Psoas muscle (tissue), 8 donors: ENCODE measurements around the gene UBE2I. TPM values are rescaled to one million over a fixed set of nuclear protein-coding genes. Genes with fewer than 3 reads are reported as not detected.
A peak's percentile ranks its signal among the peaks of the same experiment; 100 is the strongest.

Experiments used
- ATAC-seq, 4 donors: fragments of 200-7000 bp; cut with Tn5 transposase; one replicate each; pipeline ENCODE4 v1.9.1; 2020; ENCODE audit warnings: moderate library complexity in 3 of 4, mild to moderate bottlenecking in 2 of 4
- DNase-seq, 2 donors: peaks; one replicate each; pipeline ENCODE4 v3.0.0-alpha.2; 2020
- H3K27ac ChIP-seq: fragments of 200-600 bp; one replicate; pipeline ENCODE4 v1.8.0; 2022
- H3K27me3 ChIP-seq, 3 donors: fragments of 200-600 bp in 1 of 3; one replicate each; pipeline versions ENCODE4 v1.6.1 to v1.8.0; 2013 to 2022; ENCODE audit warnings: low read length in 2 of 3, mild to moderate bottlenecking in 2 of 3, moderate library complexity in 1 of 3; ENCODE audit not compliant: insufficient read depth in 3 of 3
- H3K36me3 ChIP-seq, 2 donors: fragments of 200-600 bp in 1 of 2; one replicate each; pipeline versions ENCODE4 v1.6.1 to v1.8.0; 2013 to 2022; ENCODE audit warnings: low read depth in 1 of 2, mild to moderate bottlenecking in 1 of 2, moderate library complexity in 1 of 2; ENCODE audit not compliant: insufficient read depth in 1 of 2
- H3K4me1 ChIP-seq: fragments of 200-600 bp; one replicate; pipeline ENCODE4 v1.8.0; 2022
- H3K4me3 ChIP-seq: fragments of 200-600 bp; one replicate; pipeline ENCODE4 v1.8.0; 2022; ENCODE audit warnings: mild to moderate bottlenecking
- H3K9me3 ChIP-seq: fragments of 200-600 bp; one replicate; pipeline ENCODE4 v1.8.0; 2022
- CTCF ChIP-seq: fragments of 200-600 bp; IDR thresholded peaks from one replicate; pipeline ENCODE4 v1.8.0; 2022; ENCODE audit warnings: antibody characterized with exemption
- WGBS, 3 donors: extraction: QIAGEN DNeasy Blood & Tissue Kit; methylation state at CpG; one replicate each; pipeline versions ENCODE4 v1.1.6 to v1.1.7; 2013; 5-methylcytosine and 5-hydroxymethylcytosine counted together
- intact Hi-C, 2 donors: fragments of 100-400 bp; cut with DNase I; formaldehyde crosslinking; loops; one replicate each; pipeline versions ENCODE4 v1.11.0 to v1.14.2; 2022
- polyA plus RNA-seq, 3 donors: library from polyadenylated mRNA; stranded (reverse); fragments of 200-250 nt; gene quantifications; one replicate each; pipeline ENCODE4 v1.2.3, GENCODE V29; 2013
- total RNA-seq, 4 donors: library from RNA; stranded (reverse); fragmentation: NEBNext Ultra II Directional in 2 of 4; extraction: Animal tissue kit (Norgen Biotek cat#: 25700) in 2 of 4; gene quantifications; one replicate each; pipeline versions ENCODE4 v1.2.1 to v1.2.4, GENCODE V29; 2021 to 2023
- donor health status: healthy with polysubstance abuse.
- donor health status: DM: no; HTN: no; CAD: no; lungs with moderate emphysema.
- donor health status: Bipolar disorder and iron deficiency.
- donor health status: healthy.
- donor health status: DM: yes; HTN: yes; CAD: no.
- donor health status: DM: no; HTN: no; CAD: no.
- donor health status: DM: no; HTN: no; CAD: no.
- donor health status: DM: yes; HTN: yes; CAD: no.

The UBE2I gene
- total and polyA plus RNA-seq, 7 donors = 46.2 to 101 (median 55.6) TPM

DNA sequence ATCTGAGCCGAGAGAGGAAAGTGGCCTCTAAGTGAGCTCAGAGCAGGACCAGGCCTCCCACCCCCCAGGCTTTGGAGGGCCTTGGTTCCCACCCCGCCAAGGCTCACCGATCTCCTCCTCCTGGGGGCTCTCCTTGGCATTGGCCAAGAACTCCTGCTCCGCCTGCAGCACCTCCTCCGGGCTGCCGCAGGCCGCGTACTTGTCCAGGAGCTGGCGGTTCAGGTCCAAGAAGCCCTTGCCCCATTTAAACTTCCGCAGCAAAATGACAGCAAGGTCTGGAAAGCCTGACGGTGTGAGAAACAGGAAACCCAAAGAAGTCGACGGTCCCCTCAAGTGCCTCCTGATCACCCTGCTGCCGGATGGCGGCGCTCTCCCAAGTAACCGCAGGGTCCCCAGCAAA, 40.5 kb downstream of the UBE2I start:
- intact Hi-C loops = no loop called here
- no peaks in the 10 kb centered on the region for H3K9me3 ChIP-seq
- WGBS, 3 donors = 92 to 94% (median 93%) methylated on average over 16 to 17 of the region's 17 CpGs

GRCh38 chr16:1350691-1351090, 41.3 kb downstream of the UBE2I start:
- H3K27me3 ChIP-seq = no peaks in the 10 kb centered on the region
- DNase-seq (no peak), ATAC-seq (no peak)
- intact Hi-C loops = no loop called here
- WGBS, 3 donors = 76 to 84% (median 76%) methylated on average over 19 of the region's 19 CpGs
- no peak for TF ChIP-seq CTCF
- H3K27ac ChIP-seq = peak overlapping the region; percentile 80
- H3K4me3 ChIP-seq = peak overlapping the region; percentile 87
- H3K4me1 ChIP-seq = peaks cover 26% of the 10 kb centered on the region
- no peaks in the 10 kb centered on the region for H3K9me3 ChIP-seq
- peaks cover 0 to 31% of the 10 kb centered on the region in 2 donors for H3K36me3 ChIP-seq

More for the DNA sequence above, 40.5 kb downstream of the UBE2I start:
- peaks cover 0 to 31% of the 10 kb centered on the region in 2 donors for H3K36me3 ChIP-seq
- ATAC-seq (no peak), DNase-seq (no peak)
- H3K4me1 ChIP-seq = peaks cover 26% of the 10 kb centered on the region
- H3K27me3 ChIP-seq = no peaks in the 10 kb centered on the region
- no peak overlapping the region for H3K4me3 ChIP-seq
- no peak for TF ChIP-seq CTCF
- no peak overlapping the region for H3K27ac ChIP-seq

GRCh38 chr16:1351215-1351581, 41.8 kb downstream of the UBE2I start:
- DNase-seq = no peak
- 1% methylated on average over 20 to 35 of the region's 35 CpGs for WGBS, 3 donors

DNA sequence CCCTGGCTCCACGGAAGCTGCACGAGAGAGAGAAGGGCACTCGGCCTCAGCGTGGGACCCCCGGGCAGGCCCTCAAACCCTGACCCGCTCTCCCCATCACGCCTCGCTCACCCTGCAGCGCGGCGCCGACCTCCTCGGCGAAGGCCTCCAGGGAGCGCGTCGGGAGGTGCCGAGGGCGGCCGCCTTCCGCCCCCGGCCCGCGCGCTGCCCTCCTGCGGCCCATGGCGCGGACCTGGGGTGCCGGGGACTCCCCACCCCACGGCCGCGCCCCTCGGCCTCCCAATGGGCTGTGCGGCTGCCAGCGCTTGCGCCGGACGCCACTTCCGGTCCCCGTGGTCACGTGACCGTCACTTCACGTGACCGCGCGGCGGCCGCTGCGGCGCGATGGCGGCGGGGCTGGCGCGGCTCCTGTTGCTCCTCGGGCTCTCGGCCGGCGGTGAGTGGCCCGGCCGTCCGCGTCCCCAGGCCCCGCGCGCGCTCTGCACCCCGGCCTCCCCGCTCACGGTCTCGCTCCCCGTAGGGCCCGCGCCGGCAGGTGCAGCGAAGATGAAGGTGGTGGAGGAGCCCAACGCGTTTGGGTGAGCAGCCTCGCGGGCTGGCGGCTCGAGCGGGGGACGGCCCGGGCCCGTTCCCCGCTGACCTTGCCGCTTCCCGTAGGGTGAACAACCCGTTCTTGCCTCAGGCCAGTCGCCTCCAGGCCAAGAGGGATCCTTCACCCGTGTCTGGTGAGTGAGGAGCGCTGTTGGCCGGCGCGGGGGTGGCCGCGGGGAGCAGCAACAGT, 42.3 kb downstream of the UBE2I start, which contains the start of the genes GNPTG and TSR3:
Gene GNPTG, plus strand, starts transcription at position 350 of the 781 bp plus-strand sequence. Its CDS starts 35 bp downstream, at position 385.
Gene TSR3, minus strand, starts transcription at position 297 of the 781 bp plus-strand sequence. Its CDS starts 74 bp downstream, at position 223.
- H3K4me1 ChIP-seq = peaks cover 26% of the 10 kb centered on the region

More at GRCh38 chr16:1351215-1351581, 41.8 kb downstream of the UBE2I start:
- TF ChIP-seq CTCF = no peak
- peaks cover 26% of the 10 kb centered on the region for H3K4me1 ChIP-seq
- intact Hi-C loops = no loop called here
- H3K27me3 ChIP-seq = no peaks in the 10 kb centered on the region
- H3K9me3 ChIP-seq = no peaks in the 10 kb centered on the region
- H3K27ac ChIP-seq = peak overlapping the region; percentile 80
- H3K36me3 ChIP-seq = peaks cover 0 to 31% of the 10 kb centered on the region in 2 donors
- H3K4me3 ChIP-seq = peak overlapping the region; percentile 87
- ATAC-seq = peak in 3 of 4 donors; percentile 1 to 11 (median 1)

More for the DNA sequence above, 42.3 kb downstream of the UBE2I start, which contains the start of the genes GNPTG and TSR3:
- peak; percentile 89 to 93 for DNase-seq
- ATAC-seq = peak; percentile 74 to 85 (median 82)
- Histone ChIP-seq H3K27ac (peak within 1 kb of the TSS; percentile 80), H3K27me3 (no peaks in the 10 kb centered on the region), H3K9me3 (no peaks in the 10 kb centered on the region), H3K4me3 (peak within 1 kb of the TSS; percentile 87), H3K36me3 (peaks cover 0 to 31% of the 10 kb centered on the region in 2 donors)
- TF ChIP-seq CTCF = no peak
- WGBS, 3 donors = 1% methylated on average over 49 to 98 of the region's 98 CpGs
- intact Hi-C loops = no loop called here
